WTC11 (cell line): ENCODE data around the gene PRLR. TPM values are rescaled to one million over a fixed set of nuclear protein-coding genes. Genes with fewer than 3 reads are reported as not detected.

ENCODE experiments used
- ATAC-seq: fragments of 200-7000 bp; cut with Tn5 transposase; 2 replicates; pipeline ENCODE4 v1.10.0; 2021; ENCODE audit warnings: mild to moderate bottlenecking, moderate library complexity
- CTCF ChIA-PET: fragments of 300-600 bp; sonication (Branson Sonifier 250); formaldehyde crosslinking; loops from one replicate; lab custom pipeline; 2021; ENCODE audit warnings: antibody characterized with exemption; lab: Charles Lee
- POLR2A ChIA-PET: fragments of 350-600 bp; sonication (Branson Sonifier 250); formaldehyde crosslinking; loops from one replicate; lab custom pipeline; 2021; ENCODE audit warnings: antibody characterized with exemption; lab: Charles Lee
- DNase-seq: peaks from one replicate; pipeline ENCODE4 v3.0.0; 2021; ENCODE audit warnings: low spot score
- H3K27ac Mint-ChIP-seq: 2 replicates; pipeline ENCODE4 v1.8.0; 2021; ENCODE audit warnings: mixed read lengths
- H3K27me3 Mint-ChIP-seq: 2 replicates; pipeline ENCODE4 v1.8.0; 2021; ENCODE audit warnings: low read depth, mild to moderate bottlenecking, moderate library complexity, mixed read lengths
- H3K36me3 Mint-ChIP-seq: 2 replicates; pipeline ENCODE4 v1.8.0; 2021; ENCODE audit warnings: mixed read lengths
- H3K4me1 Mint-ChIP-seq: 2 replicates; pipeline ENCODE4 v1.8.0; 2022; ENCODE audit warnings: mixed read lengths
- H3K4me3 Mint-ChIP-seq: 2 replicates; pipeline ENCODE4 v1.8.0; 2021; ENCODE audit warnings: mild to moderate bottlenecking, moderate library complexity, mixed read lengths
- H3K9me3 Mint-ChIP-seq: 2 replicates; pipeline ENCODE4 v1.8.0; 2021; ENCODE audit warnings: mixed read lengths
- AFF4 ChIP-seq: sonication (generic); formaldehyde crosslinking; IDR thresholded peaks from 2 replicates; pipeline ENCODE4 v1.8.1; 2023; ENCODE audit warnings: mild to moderate bottlenecking, missing genetic modification reagents, borderline replicate concordance
- CBFB ChIP-seq: sonication (generic); formaldehyde crosslinking; IDR thresholded peaks from 2 replicates; pipeline ENCODE4 v1.8.1; 2022; ENCODE audit warnings: mild to moderate bottlenecking, low read depth, missing genetic modification reagents
- CREM ChIP-seq: sonication (generic); formaldehyde crosslinking; IDR thresholded peaks from 2 replicates; pipeline ENCODE4 v1.8.1; 2022; ENCODE audit warnings: mild to moderate bottlenecking, missing genetic modification reagents, moderate library complexity
- GABPB1 ChIP-seq: sonication (generic); formaldehyde crosslinking; IDR thresholded peaks from 2 replicates; pipeline ENCODE4 v1.8.1; 2023; ENCODE audit warnings: mild to moderate bottlenecking, missing genetic modification reagents
- MXD4 ChIP-seq: fragments of 250-450 bp; sonication (Bioruptor Pico); IDR thresholded peaks from 2 replicates; pipeline ENCODE4 v1.8.0; 2021; ENCODE audit warnings: mild to moderate bottlenecking, moderate library complexity, borderline replicate concordance
- NR3C1 ChIP-seq: sonication (generic); formaldehyde crosslinking; conservative IDR thresholded peaks from 2 replicates; pipeline ENCODE4 v1.8.1; 2023; ENCODE audit warnings: low read depth, mild to moderate bottlenecking, missing genetic modification reagents
- RELA ChIP-seq: sonication (generic); formaldehyde crosslinking; IDR thresholded peaks from 2 replicates; pipeline ENCODE4 v1.8.1; 2022; ENCODE audit warnings: missing genetic modification reagents, mild to moderate bottlenecking, borderline replicate concordance
- ZNF121 ChIP-seq: sonication (generic); formaldehyde crosslinking; IDR thresholded peaks from 2 replicates; pipeline ENCODE4 v1.8.0; 2023; ENCODE audit warnings: missing genetic modification reagents
- total RNA-seq: library from RNA; stranded (reverse); gene quantifications from 3 replicates; pipeline ENCODE4 v1.2.3, GENCODE V29; 2021
- TF ChIP-seq, protein P1 (sequence below): sonication (generic); formaldehyde crosslinking; IDR thresholded peaks from 2 replicates; pipeline ENCODE4 v1.8.1; 2023; ENCODE audit warnings: mild to moderate bottlenecking, missing genetic modification reagents, moderate library complexity
- TF ChIP-seq, protein P2 (sequence below): sonication (generic); formaldehyde crosslinking; IDR thresholded peaks from 2 replicates; pipeline ENCODE4 v1.8.0; 2023; ENCODE audit warnings: missing genetic modification reagents, mild to moderate bottlenecking, borderline replicate concordance
- TF ChIP-seq, protein P3 (sequence below): sonication (generic); formaldehyde crosslinking; IDR thresholded peaks from 2 replicates; pipeline ENCODE4 v1.8.0; 2023; ENCODE audit warnings: missing genetic modification reagents
- TF ChIP-seq, protein P4 (sequence below): sonication (generic); formaldehyde crosslinking; IDR thresholded peaks from 2 replicates; pipeline ENCODE4 v1.8.1; 2022; ENCODE audit warnings: mild to moderate bottlenecking, moderate library complexity, missing genetic modification reagents
- TF ChIP-seq, protein P5 (sequence below): fragments of 250-450 bp; sonication (Bioruptor Pico); IDR thresholded peaks from 2 replicates; pipeline ENCODE4 v1.9.0; 2021; ENCODE audit warnings: mild to moderate bottlenecking, borderline replicate concordance
- TF ChIP-seq, protein P6 (sequence below): sonication (generic); formaldehyde crosslinking; IDR thresholded peaks from 2 replicates; pipeline ENCODE4 v1.8.0; 2023; ENCODE audit warnings: mild to moderate bottlenecking, missing genetic modification reagents
- TF ChIP-seq, protein P7 (sequence below): fragments of 250-450 bp; sonication (Bioruptor Pico); IDR thresholded peaks from 2 replicates; pipeline ENCODE4 v1.8.0; 2021; ENCODE audit warnings: mild to moderate bottlenecking

Gene PRLR
- total RNA-seq, 1 experiment from 2014 or later = 3.2 TPM

- TF ChIP-seq, protein P1, sequence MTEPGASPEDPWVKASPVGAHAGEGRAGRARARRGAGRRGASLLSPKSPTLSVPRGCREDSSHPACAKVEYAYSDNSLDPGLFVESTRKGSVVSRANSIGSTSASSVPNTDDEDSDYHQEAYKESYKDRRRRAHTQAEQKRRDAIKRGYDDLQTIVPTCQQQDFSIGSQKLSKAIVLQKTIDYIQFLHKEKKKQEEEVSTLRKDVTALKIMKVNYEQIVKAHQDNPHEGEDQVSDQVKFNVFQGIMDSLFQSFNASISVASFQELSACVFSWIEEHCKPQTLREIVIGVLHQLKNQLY (CRISPR knock-in tag) = no peak
- TF ChIP-seq, protein P2, sequence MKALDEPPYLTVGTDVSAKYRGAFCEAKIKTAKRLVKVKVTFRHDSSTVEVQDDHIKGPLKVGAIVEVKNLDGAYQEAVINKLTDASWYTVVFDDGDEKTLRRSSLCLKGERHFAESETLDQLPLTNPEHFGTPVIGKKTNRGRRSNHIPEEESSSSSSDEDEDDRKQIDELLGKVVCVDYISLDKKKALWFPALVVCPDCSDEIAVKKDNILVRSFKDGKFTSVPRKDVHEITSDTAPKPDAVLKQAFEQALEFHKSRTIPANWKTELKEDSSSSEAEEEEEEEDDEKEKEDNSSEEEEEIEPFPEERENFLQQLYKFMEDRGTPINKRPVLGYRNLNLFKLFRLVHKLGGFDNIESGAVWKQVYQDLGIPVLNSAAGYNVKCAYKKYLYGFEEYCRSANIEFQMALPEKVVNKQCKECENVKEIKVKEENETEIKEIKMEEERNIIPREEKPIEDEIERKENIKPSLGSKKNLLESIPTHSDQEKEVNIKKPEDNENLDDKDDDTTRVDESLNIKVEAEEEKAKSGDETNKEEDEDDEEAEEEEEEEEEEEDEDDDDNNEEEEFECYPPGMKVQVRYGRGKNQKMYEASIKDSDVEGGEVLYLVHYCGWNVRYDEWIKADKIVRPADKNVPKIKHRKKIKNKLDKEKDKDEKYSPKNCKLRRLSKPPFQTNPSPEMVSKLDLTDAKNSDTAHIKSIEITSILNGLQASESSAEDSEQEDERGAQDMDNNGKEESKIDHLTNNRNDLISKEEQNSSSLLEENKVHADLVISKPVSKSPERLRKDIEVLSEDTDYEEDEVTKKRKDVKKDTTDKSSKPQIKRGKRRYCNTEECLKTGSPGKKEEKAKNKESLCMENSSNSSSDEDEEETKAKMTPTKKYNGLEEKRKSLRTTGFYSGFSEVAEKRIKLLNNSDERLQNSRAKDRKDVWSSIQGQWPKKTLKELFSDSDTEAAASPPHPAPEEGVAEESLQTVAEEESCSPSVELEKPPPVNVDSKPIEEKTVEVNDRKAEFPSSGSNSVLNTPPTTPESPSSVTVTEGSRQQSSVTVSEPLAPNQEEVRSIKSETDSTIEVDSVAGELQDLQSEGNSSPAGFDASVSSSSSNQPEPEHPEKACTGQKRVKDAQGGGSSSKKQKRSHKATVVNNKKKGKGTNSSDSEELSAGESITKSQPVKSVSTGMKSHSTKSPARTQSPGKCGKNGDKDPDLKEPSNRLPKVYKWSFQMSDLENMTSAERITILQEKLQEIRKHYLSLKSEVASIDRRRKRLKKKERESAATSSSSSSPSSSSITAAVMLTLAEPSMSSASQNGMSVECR = no peak
- no peak for TF ChIP-seq ZNF121 (CRISPR knock-in tag)
- no peak for TF ChIP-seq MXD4 (CRISPR knock-in tag)
- TF ChIP-seq NR3C1 (CRISPR knock-in tag) = no peak
- no peak for TF ChIP-seq CREM (CRISPR knock-in tag)
- TF ChIP-seq CBFB (CRISPR knock-in tag) = no peak
- TF ChIP-seq, protein P3, sequence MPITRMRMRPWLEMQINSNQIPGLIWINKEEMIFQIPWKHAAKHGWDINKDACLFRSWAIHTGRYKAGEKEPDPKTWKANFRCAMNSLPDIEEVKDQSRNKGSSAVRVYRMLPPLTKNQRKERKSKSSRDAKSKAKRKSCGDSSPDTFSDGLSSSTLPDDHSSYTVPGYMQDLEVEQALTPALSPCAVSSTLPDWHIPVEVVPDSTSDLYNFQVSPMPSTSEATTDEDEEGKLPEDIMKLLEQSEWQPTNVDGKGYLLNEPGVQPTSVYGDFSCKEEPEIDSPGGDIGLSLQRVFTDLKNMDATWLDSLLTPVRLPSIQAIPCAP (CRISPR knock-in tag) = no peak
Measured at GRCh38 chr5:35205606-35206005, 24.7 kb downstream of the PRLR start (continued).

- Mint-ChIP-seq H3K36me3 (no peaks in the 10 kb centered on the region), H3K9me3 (no peaks in the 10 kb centered on the region), H3K4me3 (no peak overlapping the region), H3K27ac (no peak overlapping the region), H3K4me1 (no peaks in the 10 kb centered on the region), H3K27me3 (no peaks in the 10 kb centered on the region)
- ATAC-seq (no peak), DNase-seq (no peak)
- ChIA-PET POLR2A (no interaction called here), CTCF (no interaction called here)
- TF ChIP-seq, protein P4, sequence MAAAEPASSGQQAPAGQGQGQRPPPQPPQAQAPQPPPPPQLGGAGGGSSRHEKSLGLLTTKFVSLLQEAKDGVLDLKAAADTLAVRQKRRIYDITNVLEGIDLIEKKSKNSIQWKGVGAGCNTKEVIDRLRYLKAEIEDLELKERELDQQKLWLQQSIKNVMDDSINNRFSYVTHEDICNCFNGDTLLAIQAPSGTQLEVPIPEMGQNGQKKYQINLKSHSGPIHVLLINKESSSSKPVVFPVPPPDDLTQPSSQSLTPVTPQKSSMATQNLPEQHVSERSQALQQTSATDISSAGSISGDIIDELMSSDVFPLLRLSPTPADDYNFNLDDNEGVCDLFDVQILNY (CRISPR knock-in tag) = no peak
- TF ChIP-seq, protein P5, sequence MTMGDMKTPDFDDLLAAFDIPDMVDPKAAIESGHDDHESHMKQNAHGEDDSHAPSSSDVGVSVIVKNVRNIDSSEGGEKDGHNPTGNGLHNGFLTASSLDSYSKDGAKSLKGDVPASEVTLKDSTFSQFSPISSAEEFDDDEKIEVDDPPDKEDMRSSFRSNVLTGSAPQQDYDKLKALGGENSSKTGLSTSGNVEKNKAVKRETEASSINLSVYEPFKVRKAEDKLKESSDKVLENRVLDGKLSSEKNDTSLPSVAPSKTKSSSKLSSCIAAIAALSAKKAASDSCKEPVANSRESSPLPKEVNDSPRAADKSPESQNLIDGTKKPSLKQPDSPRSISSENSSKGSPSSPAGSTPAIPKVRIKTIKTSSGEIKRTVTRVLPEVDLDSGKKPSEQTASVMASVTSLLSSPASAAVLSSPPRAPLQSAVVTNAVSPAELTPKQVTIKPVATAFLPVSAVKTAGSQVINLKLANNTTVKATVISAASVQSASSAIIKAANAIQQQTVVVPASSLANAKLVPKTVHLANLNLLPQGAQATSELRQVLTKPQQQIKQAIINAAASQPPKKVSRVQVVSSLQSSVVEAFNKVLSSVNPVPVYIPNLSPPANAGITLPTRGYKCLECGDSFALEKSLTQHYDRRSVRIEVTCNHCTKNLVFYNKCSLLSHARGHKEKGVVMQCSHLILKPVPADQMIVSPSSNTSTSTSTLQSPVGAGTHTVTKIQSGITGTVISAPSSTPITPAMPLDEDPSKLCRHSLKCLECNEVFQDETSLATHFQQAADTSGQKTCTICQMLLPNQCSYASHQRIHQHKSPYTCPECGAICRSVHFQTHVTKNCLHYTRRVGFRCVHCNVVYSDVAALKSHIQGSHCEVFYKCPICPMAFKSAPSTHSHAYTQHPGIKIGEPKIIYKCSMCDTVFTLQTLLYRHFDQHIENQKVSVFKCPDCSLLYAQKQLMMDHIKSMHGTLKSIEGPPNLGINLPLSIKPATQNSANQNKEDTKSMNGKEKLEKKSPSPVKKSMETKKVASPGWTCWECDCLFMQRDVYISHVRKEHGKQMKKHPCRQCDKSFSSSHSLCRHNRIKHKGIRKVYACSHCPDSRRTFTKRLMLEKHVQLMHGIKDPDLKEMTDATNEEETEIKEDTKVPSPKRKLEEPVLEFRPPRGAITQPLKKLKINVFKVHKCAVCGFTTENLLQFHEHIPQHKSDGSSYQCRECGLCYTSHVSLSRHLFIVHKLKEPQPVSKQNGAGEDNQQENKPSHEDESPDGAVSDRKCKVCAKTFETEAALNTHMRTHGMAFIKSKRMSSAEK (CRISPR knock-in tag) = no peak
- TF ChIP-seq, protein P6, sequence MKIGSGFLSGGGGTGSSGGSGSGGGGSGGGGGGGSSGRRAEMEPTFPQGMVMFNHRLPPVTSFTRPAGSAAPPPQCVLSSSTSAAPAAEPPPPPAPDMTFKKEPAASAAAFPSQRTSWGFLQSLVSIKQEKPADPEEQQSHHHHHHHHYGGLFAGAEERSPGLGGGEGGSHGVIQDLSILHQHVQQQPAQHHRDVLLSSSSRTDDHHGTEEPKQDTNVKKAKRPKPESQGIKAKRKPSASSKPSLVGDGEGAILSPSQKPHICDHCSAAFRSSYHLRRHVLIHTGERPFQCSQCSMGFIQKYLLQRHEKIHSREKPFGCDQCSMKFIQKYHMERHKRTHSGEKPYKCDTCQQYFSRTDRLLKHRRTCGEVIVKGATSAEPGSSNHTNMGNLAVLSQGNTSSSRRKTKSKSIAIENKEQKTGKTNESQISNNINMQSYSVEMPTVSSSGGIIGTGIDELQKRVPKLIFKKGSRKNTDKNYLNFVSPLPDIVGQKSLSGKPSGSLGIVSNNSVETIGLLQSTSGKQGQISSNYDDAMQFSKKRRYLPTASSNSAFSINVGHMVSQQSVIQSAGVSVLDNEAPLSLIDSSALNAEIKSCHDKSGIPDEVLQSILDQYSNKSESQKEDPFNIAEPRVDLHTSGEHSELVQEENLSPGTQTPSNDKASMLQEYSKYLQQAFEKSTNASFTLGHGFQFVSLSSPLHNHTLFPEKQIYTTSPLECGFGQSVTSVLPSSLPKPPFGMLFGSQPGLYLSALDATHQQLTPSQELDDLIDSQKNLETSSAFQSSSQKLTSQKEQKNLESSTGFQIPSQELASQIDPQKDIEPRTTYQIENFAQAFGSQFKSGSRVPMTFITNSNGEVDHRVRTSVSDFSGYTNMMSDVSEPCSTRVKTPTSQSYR (CRISPR knock-in tag) = no peak
- TF ChIP-seq RELA (CRISPR knock-in tag) (no peak), AFF4 (CRISPR knock-in tag) (no peak), GABPB1 (CRISPR knock-in tag) (no peak)
- TF ChIP-seq, protein P7, sequence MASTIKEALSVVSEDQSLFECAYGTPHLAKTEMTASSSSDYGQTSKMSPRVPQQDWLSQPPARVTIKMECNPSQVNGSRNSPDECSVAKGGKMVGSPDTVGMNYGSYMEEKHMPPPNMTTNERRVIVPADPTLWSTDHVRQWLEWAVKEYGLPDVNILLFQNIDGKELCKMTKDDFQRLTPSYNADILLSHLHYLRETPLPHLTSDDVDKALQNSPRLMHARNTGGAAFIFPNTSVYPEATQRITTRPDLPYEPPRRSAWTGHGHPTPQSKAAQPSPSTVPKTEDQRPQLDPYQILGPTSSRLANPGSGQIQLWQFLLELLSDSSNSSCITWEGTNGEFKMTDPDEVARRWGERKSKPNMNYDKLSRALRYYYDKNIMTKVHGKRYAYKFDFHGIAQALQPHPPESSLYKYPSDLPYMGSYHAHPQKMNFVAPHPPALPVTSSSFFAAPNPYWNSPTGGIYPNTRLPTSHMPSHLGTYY = no peak
Measured at GRCh38 chr5:35205186-35205585, 25.1 kb downstream of the PRLR start.
